ENCODE measurements around the gene COL11A1.
"Not testable (repeated sequence)": the region's sequence is repeated elsewhere in the genome, so short reads cannot be mapped to it uniquely, and the experiment has no call there.

The COL11A1 gene

GRCh38 chr1:103056423-103056822 lies 51.9 kb downstream of the COL11A1 start:
- H3K4me3 ChIP-seq (ENCODE audit: low read depth, low read length) = no peak overlapping the region
- TF ChIP-seq CTCF (IDR thresholded peaks at IDR 0.05; ENCODE audit: low read depth, low read length, missing control alignments) = no peak
- DNase-seq (ENCODE audit: low read depth) = no peak

- not testable (repeated sequence) for DNase-seq (ENCODE audit: low read depth); H3K4me3 ChIP-seq (ENCODE audit: low read depth, low read length)
Observed at GRCh38 chr1:103028110-103028509, 80.2 kb downstream of the COL11A1 start.

DNA sequence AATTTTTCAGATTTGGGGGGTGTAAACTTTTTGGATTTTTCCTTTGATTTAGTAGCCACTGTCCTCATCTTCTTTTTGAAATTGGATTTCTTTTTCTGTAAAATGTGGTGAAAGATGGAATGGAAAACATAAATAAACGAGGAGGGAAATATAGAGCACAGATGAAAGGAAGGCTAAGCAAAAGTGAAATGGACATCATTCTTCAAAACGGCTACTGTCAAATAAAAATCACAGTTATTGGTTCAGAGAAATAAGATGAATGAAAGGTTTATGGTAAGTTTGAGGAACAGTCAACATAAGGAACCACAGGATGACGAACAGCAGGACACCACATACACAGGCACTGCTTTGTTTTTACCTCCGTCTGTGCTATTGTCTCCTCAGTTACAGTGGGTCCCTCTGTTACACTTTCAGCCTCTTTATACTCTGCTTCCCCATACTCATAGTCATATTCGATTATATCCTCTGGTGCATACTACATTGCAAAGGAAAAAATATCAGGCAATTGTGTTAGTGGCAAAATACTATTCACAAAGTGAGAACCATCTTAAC lies 82.4 kb downstream of the COL11A1 start:
- H3K4me3 ChIP-seq (ENCODE audit: low read depth, low read length) = no peak overlapping the region
- TF ChIP-seq CTCF (IDR thresholded peaks at IDR 0.05; ENCODE audit: low read depth, low read length, missing control alignments) = no peak
- DNase-seq (ENCODE audit: low read depth) = no peak

- H3K4me3 ChIP-seq (ENCODE audit: low read depth, low read length) = no peak overlapping the region
- TF ChIP-seq CTCF (IDR thresholded peaks at IDR 0.05; ENCODE audit: low read depth, low read length, missing control alignments) = no peak
- DNase-seq (ENCODE audit: low read depth) = no peak
Observed at GRCh38 chr1:103024051-103024450, 84.3 kb downstream of the COL11A1 start.

- TF ChIP-seq CTCF (IDR thresholded peaks at IDR 0.05; ENCODE audit: low read depth, low read length, missing control alignments) = no peak
- no peak for DNase-seq (ENCODE audit: low read depth)
Observed at GRCh38 chr1:103002005-103002404, 106.3 kb downstream of the COL11A1 start.

GRCh38 chr1:102978874-102979273 lies 129.4 kb downstream of the COL11A1 start:
- TF ChIP-seq CTCF (IDR thresholded peaks at IDR 0.05; ENCODE audit: low read depth, low read length, missing control alignments) = no peak
- H3K4me3 ChIP-seq (ENCODE audit: low read depth, low read length) = no peak overlapping the region
- no peak for DNase-seq (ENCODE audit: low read depth)

More at GRCh38 chr1:103002005-103002404, 106.3 kb downstream of the COL11A1 start:
- H3K4me3 ChIP-seq (ENCODE audit: low read depth, low read length) = no peak overlapping the region

GRCh38 chr1:102977292-102977691 lies 131.0 kb downstream of the COL11A1 start:
- no peak overlapping the region for H3K4me3 ChIP-seq (ENCODE audit: low read depth, low read length)
- DNase-seq (ENCODE audit: low read depth) = no peak
- no peak for TF ChIP-seq CTCF (IDR thresholded peaks at IDR 0.05; ENCODE audit: low read depth, low read length, missing control alignments)
